WERI-Rb-1 (cell line): ENCODE measurements around the gene RAD52.
A peak's percentile ranks its signal among the peaks of the same experiment; 100 is the strongest.

Source experiments
- DNase-seq: peaks from one replicate; pipeline ENCODE4 v3.0.0-alpha.2; 2020
- H3K27ac ChIP-seq: fragments of 250-450 bp; sonication (Bioruptor Pico); 2 replicates; pipeline ENCODE4 v1.5.1; 2020; ENCODE audit warnings: mild to moderate bottlenecking, moderate library complexity
- H3K27me3 ChIP-seq: fragments of 250-450 bp; sonication (Bioruptor Pico); 2 replicates; pipeline ENCODE4 v1.5.1; 2021; ENCODE audit warnings: mild to moderate bottlenecking, low read depth, moderate library complexity; ENCODE audit not compliant: insufficient read depth, severe bottlenecking
- H3K36me3 ChIP-seq: fragments of 250-450 bp; sonication (Bioruptor Pico); 2 replicates; pipeline ENCODE4 v1.5.1; 2020; ENCODE audit warnings: mild to moderate bottlenecking, moderate library complexity
- H3K4me3 ChIP-seq: 2 replicates; pipeline ENCODE4 v1.5.1; 2011; ENCODE audit warnings: low read depth, mild to moderate bottlenecking, control low read depth, low read length
- H3K9me3 ChIP-seq: fragments of 250-450 bp; sonication (Bioruptor Pico); 2 replicates; pipeline ENCODE4 v1.5.1; 2021; ENCODE audit warnings: mild to moderate bottlenecking, moderate library complexity; ENCODE audit not compliant: severe bottlenecking
- TF ChIP-seq, protein P1 (sequence below): IDR thresholded peaks from 2 replicates; pipeline ENCODE4 v1.5.1; 2011; ENCODE audit warnings: low read depth, mild to moderate bottlenecking, control low read depth, inconsistent platforms, low read length

The RAD52 gene

DNA sequence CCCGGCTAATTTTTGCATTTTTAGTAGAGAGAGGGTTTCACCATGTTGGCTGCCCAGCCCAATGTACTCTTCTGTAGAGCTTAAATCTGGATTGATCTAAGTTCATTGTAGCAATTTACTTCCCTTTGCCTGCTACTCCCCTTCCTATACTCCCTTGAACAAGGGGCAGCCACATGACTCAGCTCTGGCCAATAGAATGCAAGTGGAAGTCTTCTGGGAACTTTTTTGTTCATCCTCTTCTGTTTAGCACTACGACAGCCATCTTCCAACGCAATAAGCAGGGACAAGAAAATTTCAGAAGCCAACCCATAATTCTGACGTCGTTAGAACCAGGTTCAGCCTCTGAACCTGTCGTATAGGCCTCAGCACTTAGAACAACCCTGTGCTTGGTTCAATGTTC lies 6.4 kb upstream of the RAD52 start:
- Histone ChIP-seq H3K36me3 (no peaks in the 10 kb centered on the region), H3K4me3 (no peak overlapping the region), H3K27ac (no peak overlapping the region), H3K27me3 (no peaks in the 10 kb centered on the region), H3K9me3 (no peaks in the 10 kb centered on the region)
- DNase-seq = no peak
- TF ChIP-seq, protein P1, sequence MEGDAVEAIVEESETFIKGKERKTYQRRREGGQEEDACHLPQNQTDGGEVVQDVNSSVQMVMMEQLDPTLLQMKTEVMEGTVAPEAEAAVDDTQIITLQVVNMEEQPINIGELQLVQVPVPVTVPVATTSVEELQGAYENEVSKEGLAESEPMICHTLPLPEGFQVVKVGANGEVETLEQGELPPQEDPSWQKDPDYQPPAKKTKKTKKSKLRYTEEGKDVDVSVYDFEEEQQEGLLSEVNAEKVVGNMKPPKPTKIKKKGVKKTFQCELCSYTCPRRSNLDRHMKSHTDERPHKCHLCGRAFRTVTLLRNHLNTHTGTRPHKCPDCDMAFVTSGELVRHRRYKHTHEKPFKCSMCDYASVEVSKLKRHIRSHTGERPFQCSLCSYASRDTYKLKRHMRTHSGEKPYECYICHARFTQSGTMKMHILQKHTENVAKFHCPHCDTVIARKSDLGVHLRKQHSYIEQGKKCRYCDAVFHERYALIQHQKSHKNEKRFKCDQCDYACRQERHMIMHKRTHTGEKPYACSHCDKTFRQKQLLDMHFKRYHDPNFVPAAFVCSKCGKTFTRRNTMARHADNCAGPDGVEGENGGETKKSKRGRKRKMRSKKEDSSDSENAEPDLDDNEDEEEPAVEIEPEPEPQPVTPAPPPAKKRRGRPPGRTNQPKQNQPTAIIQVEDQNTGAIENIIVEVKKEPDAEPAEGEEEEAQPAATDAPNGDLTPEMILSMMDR = no peak

DNA sequence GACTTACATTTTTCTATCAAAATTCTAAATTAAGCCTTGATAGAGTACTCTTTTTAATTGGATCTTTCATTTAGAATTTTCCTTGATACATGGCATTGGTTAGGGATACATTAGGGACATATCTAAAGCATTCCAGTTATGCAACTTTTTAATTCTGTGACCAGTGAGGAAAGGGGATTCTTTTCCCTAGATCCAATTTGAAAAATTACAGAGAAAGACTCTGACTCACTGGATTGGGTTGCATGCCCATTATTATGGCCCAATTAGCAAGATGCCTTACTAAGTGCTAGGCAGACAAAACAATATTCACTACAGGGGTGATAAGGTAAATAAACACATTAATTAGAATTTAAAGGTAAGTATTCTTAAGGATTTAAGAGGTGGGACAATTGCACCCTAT lies 5.2 kb upstream of the RAD52 start:
- H3K36me3 ChIP-seq = no peaks in the 10 kb centered on the region
- H3K9me3 ChIP-seq = no peaks in the 10 kb centered on the region
- H3K27me3 ChIP-seq = no peaks in the 10 kb centered on the region
- H3K27ac ChIP-seq = no peak overlapping the region
- no peak overlapping the region for H3K4me3 ChIP-seq
- TF ChIP-seq, protein P1 = no peak
- no peak for DNase-seq

DNA sequence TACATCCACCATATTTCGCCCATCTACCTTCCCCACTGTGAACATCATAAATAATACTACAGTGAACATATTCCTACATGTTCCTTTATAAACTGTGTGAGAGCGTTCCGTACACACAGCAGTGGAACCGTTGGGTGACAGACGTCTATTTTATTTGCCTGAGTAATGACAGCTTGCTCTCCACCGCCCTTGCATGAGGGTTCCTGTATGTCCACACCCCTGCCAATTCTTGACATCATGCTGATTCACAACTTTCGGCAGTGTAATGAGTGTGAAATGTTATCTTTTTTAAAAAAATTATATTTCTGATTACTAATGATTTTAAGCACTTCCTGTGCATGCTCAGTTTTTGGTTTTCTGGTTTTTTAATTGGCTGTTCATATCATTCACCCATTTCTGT lies 4.3 kb upstream of the RAD52 start:
- H3K9me3 ChIP-seq = no peaks in the 10 kb centered on the region
- H3K36me3 ChIP-seq = no peaks in the 10 kb centered on the region
- TF ChIP-seq, protein P1 = no peak
- H3K27me3 ChIP-seq = no peaks in the 10 kb centered on the region
- no peak for DNase-seq
- H3K27ac ChIP-seq = peak overlapping the region; percentile 81
- H3K4me3 ChIP-seq = no peak overlapping the region

DNA sequence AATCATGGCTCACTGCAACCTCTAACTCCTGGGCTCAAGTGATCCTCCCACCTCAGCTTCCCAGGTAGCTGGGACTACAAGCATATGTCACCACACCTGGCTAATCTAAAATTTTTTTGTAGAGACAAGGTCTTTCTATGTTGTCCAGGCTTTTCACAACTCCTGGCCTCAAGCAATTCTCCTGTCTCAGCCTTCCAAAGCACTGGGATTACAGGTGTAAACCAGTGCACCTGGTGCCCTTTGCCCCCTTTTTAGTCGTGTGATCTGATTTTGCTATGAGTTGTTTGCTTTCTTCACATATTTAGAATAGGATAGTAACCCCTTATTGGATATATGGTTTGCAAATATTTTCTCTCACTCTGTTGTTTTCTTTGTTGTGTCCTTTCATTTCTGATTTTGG lies 1.7 kb upstream of the RAD52 start:
- Histone ChIP-seq H3K36me3 (no peaks in the 10 kb centered on the region), H3K4me3 (no peak overlapping the region), H3K27ac (no peak overlapping the region), H3K27me3 (no peaks in the 10 kb centered on the region), H3K9me3 (no peaks in the 10 kb centered on the region)
- DNase-seq = no peak
- TF ChIP-seq, protein P1 = no peak

- H3K27ac ChIP-seq = peak overlapping the region; percentile 93
- no peaks in the 10 kb centered on the region for H3K9me3 ChIP-seq
- H3K36me3 ChIP-seq = peaks cover 2% of the 10 kb centered on the region; the same call in 1 of the 2 replicates
- TF ChIP-seq, protein P1 = no peak
- no peak for DNase-seq
- H3K27me3 ChIP-seq = no peaks in the 10 kb centered on the region
- peak overlapping the region; percentile 74 for H3K4me3 ChIP-seq
Measured at GRCh38 chr12:948238-948637, 1.3 kb downstream of the RAD52 start.

- H3K27ac ChIP-seq = no peak overlapping the region
- TF ChIP-seq, protein P1 = no peak
- no peaks in the 10 kb centered on the region for H3K9me3 ChIP-seq
- H3K36me3 ChIP-seq = peaks cover 12% of the 10 kb centered on the region
- H3K27me3 ChIP-seq = no peaks in the 10 kb centered on the region
- DNase-seq = no peak
- no peak overlapping the region for H3K4me3 ChIP-seq
Measured at GRCh38 chr12:946631-947030, 2.9 kb downstream of the RAD52 start.
